Measurements from ENCODE around the gene MED13L.

DNA sequence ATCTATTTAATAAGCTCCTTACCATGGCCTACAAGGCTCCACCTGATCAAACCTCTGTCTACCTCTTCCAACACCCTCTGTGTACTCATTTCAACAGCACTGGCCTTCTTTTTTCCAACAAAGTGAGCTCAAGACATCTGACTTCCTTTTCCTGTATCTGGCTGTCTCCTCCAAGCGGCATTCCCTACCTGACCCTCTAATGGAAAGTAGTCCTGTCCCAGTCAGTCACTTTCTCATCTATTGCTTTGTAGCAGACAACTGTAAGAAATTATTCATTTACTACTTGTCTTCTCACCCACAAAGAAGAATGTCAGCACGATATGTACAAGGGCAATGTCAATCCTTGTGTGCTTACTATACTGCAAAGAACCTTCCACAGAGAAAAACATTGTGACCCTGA, 149.6 kb downstream of the MED13L start:
- TF ChIP-seq SIX5 (IDR thresholded peaks at IDR 0.05; ENCODE audit: low read depth, low read length): no peak
- TF ChIP-seq GABPA (IDR thresholded peaks at IDR 0.05; ENCODE audit: borderline replicate concordance, insufficient read depth, low read length): no peak
- no peak for TF ChIP-seq TCF12 (IDR thresholded peaks at IDR 0.05; ENCODE audit: low read depth, low read length)
- no peak for TF ChIP-seq TAF1 (IDR thresholded peaks at IDR 0.05; ENCODE audit: low read depth, low read length)
- TF ChIP-seq CTCF (IDR thresholded peaks at IDR 0.05; ENCODE audit: control extremely low read depth in 1 of 3, insufficient read depth in 1 of 3, low read depth in 1 of 3, low read length in 3 of 3): no peak
- TF ChIP-seq YY1 (IDR thresholded peaks at IDR 0.05; ENCODE audit: low read depth, low read length): no peak
